ENCODE measurements around the gene MRGPRF.

MRGPRF gene

GRCh38 chr11:68997995-68998348, 15.1 kb downstream of the MRGPRF start:
- ChIA-PET POLR2A (ENCODE audit: low non-redundant PET) (no interaction called here), CTCF (no interaction called here)
- DNase-seq (ENCODE audit: low spot score) = no peak
- H3K27ac ChIP-seq = no peak overlapping the region
- TF ChIP-seq CTCF (conservative IDR thresholded peaks at IDR 0.05; ENCODE audit: low read depth) = no peak

GRCh38 chr11:68997124-68997994, 15.7 kb downstream of the MRGPRF start:
- DNase-seq (ENCODE audit: low spot score) = no peak
- ChIA-PET CTCF (interaction anchor here (0.5 kb wide), 1 partner anchor 714 kb away, joined by 6 read pairs; no protein-coding TSS in a partner anchor), POLR2A (ENCODE audit: low non-redundant PET) (no interaction called here)

GRCh38 chr11:68996376-68997123, 16.5 kb downstream of the MRGPRF start:
- ChIA-PET CTCF (no interaction called here), POLR2A (ENCODE audit: low non-redundant PET) (no interaction called here)
- no peak for DNase-seq (ENCODE audit: low spot score)
- no peak for TF ChIP-seq CTCF (conservative IDR thresholded peaks at IDR 0.05; ENCODE audit: low read depth)
- H3K27ac ChIP-seq = no peak overlapping the region

More at GRCh38 chr11:68997124-68997994, 15.7 kb downstream of the MRGPRF start:
- H3K27ac ChIP-seq = no peak overlapping the region
- TF ChIP-seq CTCF (conservative IDR thresholded peaks at IDR 0.05; ENCODE audit: low read depth) = no peak

- POLR2A ChIA-PET (ENCODE audit: low non-redundant PET) = no interaction called here
- TF ChIP-seq CTCF (conservative IDR thresholded peaks at IDR 0.05; ENCODE audit: low read depth) = no peak
- H3K27ac ChIP-seq = no peak overlapping the region
- no peak for DNase-seq (ENCODE audit: low spot score)
- CTCF ChIA-PET = no interaction called here
Observed at GRCh38 chr11:68994894-68995285, 18.2 kb downstream of the MRGPRF start.

- H3K27ac ChIP-seq = no peak overlapping the region
- no peak for TF ChIP-seq CTCF (conservative IDR thresholded peaks at IDR 0.05; ENCODE audit: low read depth)
- ChIA-PET CTCF (no interaction called here), POLR2A (ENCODE audit: low non-redundant PET) (no interaction called here)
- DNase-seq (ENCODE audit: low spot score) = no peak
Observed at GRCh38 chr11:68994161-68994893, 18.7 kb downstream of the MRGPRF start.

GRCh38 chr11:68993546-68993945, 19.5 kb downstream of the MRGPRF start:
- TF ChIP-seq CTCF (conservative IDR thresholded peaks at IDR 0.05; ENCODE audit: low read depth) = no peak
- no peak for DNase-seq (ENCODE audit: low spot score)
- ChIA-PET POLR2A (ENCODE audit: low non-redundant PET) (no interaction called here), CTCF (no interaction called here)
- no peak overlapping the region for H3K27ac ChIP-seq
